HL-60/S4 treated with phorbol 12-myristate 13-acetate at 8.2 ng/mL for 4 days and 3 days (cell line): Measurements from ENCODE around the gene CD9.
"Not testable (repeated sequence)": the region's sequence is repeated elsewhere in the genome, so short reads cannot be mapped to it uniquely, and the experiment has no call there.

ENCODE experiments used
- in situ Hi-C: fragments of 300-500 bp; cut with MboI; formaldehyde crosslinking; loops from 2 replicates; pipeline ENCODE4 v1.15.0; 2022; ENCODE audit warnings: low sequenced_read_pairs

The CD9 gene

DNA sequence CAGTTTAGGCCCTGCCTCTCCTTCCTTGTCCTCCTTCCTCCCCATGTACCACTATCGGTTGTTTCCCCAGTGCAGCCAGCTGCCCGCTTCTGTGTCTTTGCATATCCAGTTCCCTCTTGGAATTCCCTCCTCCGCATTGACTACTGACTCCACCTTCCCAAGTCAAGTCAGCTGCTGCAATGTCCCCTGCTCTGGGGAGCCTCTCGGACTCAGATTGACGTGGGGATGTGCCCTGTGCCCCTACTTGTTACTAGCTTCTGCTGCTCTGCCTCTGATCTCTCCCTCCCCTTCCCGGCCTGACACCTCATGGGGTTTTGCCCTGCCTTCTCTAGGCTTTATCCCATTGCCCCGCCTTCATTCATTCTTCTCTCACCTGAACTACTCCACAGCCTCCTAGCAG lies 2.1 kb upstream of the CD9 start:
- in situ Hi-C loops: loop anchor here (10.0 kb wide), 1 partner anchor 77 kb away; no protein-coding TSS in a partner anchor

DNA sequence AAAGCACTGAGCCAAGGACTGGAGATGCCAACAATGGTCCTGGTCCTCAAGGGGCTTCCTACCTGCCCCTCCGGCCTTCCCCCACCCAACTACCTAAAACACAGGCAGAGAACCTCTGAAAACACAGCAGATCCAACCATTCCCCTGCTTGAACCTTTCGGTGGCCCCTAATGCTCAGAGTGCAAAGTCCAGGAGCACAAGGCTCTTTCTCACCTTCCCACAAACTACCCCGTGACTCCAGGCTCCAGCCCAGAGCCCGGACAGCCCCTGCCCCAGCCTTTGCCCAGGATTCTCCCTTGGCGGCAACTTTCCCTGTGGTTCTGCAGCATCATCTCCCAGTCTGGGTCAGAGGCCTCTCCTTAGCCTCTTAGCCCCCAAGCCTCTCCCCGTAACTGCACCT lies 1.6 kb upstream of the CD9 start:
- in situ Hi-C loops: loop anchor here (10.0 kb wide), 1 partner anchor 76 kb away; no protein-coding TSS in a partner anchor

DNA sequence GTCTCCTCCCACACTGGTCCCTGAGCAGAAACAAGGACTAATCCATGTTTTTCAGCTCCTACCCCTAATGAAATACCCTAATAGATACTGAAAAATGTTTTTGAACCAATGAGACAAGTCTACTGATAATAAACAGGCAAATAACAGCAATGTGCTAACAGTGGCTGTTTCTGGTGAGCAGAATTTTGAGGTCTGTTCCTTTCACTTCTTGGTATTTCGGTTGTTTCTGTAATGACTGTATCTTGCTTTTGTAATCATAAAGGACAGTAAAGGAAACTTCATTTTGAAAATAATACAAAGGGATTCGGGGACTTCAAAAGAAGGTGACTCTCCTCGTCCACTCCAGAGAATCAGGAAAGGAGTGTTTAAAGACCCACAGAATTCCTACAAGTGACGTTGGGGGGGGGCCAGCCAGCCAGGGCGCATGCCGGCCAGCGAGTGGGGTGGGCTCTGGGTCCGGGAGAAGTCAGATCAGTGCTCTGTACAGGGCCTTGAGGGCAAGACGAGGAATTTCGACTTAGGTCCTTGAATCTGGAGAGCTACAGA lies 1.1 kb upstream of the CD9 start:
- in situ Hi-C loops: loop anchor here (10.0 kb wide), 1 partner anchor 76 kb away; no protein-coding TSS in a partner anchor

DNA sequence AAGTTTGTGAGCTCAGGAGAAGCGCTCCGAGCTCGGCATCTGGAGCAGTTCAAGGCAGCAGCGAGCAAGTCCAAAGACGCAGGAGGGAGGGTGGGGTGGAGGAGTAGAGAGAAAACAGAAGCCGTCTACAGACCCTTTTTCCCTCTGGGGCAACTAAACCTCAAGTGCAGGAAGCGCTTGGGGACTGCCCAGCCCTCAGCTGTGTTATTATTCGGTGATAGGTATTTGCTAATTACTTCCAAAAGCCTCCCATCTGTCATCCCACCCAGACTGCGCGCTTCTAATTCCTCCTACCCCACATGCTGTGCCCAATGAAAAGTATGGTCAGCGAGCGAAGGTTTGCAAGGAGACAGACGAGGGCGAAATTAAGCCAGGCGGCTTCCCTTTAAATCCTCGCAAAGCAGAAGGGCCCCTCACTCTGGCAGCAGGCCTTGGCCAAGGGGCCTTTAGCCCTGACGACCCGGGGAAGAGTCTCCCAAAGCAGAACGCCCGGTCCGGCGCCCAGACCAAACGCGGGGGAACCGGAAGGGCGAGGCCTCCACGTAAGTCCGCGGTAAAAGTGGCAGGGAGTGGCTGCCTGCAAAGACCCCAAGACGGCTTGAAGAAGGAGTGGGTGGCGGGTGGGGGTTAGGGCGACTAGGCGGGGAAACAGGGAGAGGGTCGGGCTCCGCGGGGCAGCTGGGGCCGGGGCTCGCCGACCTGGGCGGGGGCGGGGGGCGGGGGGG lies 507 bp upstream of the CD9 start:
- in situ Hi-C loops: loop anchor here (10.0 kb wide), 1 partner anchor 75 kb away; no protein-coding TSS in a partner anchor

DNA sequence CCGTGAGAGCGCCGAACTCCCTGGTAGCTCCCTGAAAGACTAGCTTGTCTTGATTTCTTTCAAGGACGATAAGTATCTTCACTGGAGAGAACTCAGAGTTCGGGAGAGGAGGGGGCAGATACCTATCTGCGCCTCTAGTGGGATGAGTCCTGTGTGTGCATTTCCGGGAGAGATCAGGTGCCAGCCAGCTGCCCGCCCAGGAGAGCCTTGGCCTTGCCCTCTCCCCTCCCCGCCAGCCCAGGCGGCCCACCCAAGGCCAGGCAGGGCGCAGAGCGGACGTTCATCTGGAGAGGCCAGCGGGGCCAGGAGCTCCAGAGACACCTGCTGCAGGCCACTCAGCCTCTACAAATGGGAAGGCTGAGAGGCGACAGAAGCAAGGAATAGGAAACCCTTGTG lies 1.0 kb downstream of the CD9 start:
- in situ Hi-C loops: no loop called here

DNA sequence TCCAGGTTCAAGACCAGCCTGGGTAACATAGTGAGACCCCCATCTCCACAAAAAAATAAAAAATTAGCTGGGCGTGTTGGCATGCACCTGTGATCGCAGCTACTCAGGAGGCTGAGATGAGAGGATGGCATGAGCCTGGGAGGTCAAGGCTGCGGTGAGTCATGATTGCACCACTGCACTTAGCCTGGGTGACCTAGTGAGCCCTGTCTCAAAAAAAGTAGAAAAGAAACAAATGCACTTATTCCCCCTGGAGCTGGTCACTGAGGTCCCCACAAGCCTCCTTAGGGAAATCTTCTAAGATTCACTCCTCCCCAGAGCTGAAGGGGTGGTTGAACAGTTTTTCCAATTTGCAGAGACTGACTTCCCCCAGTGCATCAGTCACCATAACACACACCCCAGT lies 1.6 kb downstream of the CD9 start:
- in situ Hi-C loops: no loop called here

DNA sequence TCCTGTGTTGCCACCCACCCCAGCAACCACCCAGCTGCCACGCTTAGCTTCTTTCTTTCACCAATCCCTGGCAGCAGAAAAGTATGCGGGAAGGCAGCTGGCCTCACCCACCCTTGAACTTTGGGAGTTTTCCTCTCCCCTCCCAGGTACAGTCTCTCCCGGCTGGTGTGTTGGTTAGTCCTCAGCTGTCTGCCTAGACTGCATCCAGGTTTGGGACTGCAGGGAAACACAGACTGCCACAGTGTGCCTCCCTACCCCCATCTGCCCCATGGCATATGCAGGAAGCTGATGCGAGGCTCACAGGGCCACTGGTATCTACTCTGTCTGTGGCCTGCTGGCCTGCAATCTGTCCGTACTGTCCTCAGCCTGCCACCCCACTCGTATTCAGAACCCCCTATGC lies 2.1 kb downstream of the CD9 start:
- in situ Hi-C loops: no loop called here

DNA sequence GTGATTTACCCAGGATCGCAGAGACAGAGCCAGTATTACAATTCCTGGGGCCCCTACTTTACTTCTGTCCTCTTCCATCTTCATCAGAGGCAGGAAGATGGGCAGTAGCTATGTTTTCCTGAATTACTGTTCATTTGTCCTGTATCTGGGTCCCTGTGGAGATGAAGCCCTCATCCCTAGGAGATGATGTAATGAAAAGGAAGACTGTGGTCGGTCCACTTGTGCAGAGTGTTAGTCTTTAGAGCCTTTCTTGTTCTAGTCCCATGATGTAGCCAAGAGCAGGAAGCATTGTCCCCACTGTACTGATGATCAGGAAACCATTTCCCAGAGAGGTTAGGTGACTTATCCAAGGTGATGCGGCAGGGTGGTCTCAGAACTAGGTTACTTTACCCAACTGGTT lies 2.6 kb downstream of the CD9 start:
- in situ Hi-C loops: no loop called here

DNA sequence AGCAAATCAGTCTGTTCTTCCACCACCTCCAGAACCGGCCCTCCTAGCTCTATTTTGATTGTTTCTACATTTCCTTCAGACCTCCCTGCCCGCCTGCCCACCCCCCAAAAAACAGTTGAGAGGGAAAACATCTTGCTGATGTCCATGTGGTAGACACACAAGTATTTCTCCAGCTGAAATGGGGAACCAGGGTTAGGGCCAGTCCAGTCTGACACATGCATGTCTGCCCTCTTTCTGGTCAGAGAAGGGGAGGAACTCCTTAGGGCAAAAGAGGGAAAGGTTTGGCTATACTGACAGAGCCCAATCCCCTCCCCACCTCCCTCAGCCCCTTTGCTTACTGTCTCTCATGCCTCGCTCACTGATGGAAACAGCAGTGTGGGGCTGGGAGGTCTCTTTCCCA lies 3.4 kb downstream of the CD9 start:
- in situ Hi-C loops: no loop called here

DNA sequence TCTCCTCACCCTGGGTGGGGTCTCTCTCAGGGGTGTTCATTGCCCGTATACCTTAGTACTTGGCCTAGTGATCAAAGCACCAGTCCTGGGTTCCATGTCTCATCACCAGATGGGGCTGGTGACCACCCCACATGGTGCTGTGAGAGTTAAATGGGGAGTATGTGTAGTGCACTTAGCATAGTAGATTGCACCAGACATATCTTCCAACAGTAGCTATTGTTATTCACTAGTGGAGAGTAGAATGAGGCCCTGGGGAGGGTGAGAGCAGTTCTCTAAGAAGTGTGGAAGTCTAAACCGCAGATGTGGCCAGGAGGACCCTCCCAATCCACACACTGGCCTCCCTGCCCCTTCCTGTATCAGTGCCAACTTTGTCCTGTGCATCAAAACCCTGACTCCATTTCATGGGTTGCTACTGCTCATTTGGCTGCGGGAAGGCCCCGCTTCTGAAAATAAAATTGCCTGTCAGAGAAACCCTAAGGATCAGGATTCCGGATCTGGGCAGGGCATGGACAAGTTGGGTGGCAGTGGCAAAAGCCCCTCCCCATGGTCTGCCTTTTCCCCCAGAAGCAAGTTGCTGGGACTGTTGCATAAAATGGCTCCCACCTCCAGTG lies 4.4 kb downstream of the CD9 start:
- in situ Hi-C loops: no loop called here

DNA sequence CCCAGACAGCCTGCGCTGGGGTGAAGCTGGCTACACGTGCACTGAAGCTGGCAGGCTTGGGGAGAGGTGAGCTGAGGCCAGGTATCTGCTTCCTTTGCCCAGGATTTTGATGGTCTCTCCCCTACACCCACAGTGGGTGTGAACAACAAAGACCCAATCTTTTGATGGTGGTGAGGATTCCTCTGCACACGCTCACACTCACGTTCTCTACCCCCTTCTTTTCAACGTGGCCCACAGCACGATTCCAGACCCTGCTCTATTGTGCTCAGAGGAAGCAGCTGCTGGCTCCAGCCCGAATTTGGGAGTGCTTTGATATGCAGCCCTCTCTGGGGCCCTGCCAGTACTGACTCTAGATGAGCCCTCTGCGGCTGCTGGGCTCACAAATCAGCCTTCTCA lies 4.9 kb downstream of the CD9 start:
- in situ Hi-C loops: no loop called here

DNA sequence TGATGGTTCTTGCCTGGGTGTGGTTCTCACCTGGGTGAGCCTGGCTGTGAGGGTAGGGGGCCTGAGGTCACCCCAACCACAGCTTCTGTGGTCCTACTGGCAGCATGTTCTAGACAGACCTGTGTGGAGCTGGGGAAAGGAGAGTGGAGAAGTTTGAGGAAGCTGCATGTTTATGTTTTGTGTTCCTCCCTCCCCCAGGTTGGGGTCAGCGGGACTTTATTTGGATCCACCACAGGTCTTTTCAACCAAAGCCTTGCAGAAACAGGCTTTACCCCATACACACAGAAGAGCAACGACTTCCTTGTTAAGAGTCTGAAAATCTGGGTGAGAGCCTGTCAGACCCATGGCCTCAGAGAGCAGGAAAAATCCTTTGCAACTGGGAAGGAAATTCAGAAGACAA lies 5.6 kb downstream of the CD9 start:
- in situ Hi-C loops: no loop called here

DNA sequence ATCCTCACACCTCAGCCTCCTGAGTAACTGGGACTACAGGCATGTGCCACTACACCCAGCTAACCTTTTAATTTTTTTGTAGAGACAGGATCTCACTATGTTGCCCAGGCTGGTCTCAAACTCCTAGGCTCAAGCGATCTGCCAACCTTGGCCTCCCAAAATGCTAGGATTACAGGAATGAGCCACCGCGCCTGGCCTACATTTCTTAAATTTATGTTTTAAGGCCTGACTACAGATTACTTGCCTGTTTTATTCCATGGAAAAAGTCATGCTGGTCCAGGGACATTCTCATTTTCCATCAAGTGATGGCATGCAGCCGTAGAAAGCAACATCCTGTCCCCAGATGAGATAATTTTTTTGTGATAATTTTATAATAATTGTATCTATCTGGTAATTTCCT lies 6.1 kb downstream of the CD9 start:
- in situ Hi-C loops: no loop called here

DNA sequence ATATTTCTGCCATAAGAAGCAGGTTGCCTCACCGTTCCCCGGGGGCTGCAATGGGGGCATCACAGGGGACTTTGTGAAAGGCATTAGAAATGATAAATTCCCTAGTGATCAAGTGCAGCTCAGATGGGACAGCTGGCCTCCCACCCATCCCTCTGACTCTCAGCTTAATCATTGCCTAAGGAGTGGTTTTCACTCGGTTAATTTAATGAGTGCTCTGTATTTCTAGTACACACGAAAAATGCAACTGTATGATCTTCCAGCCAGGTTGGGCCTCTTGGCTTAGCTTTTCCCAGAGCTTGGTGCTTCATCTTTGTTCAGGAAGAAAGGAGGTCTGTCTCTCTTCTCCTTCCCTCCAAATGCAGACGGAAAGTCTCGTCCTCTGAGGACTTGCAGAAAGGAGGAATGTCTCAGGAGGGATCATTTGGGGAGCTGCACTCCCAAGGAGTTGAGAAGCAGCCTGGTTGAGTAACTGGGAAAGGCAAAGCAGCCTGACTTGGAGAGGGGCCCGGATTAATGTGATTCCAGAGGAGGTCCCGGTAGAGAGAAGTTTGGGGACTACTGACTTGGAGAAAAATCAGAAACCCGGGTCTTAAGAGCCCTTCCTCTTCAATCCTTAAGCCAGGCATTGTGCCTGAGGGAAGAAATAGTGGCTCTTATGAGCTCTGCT lies 7.2 kb downstream of the CD9 start:
- in situ Hi-C loops: no loop called here

DNA sequence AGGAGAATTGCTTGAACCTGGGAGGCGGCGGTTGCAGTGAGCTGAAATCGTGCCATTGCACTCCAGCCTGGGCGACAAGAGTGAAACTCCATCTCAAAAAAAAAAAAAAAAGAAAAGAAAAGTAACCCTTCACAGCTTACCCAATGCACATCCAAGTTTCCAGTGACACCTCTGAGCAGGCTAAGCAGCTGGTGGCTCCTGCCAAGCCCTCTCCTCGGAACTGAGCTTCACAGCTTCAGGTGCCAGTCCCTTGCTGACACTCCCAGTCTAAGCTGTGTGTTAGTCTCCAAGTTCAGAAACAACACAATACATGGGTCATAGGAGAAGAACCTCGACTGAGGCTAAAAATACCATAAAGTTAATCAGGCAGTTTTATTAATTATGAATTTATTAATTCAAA lies 7.9 kb downstream of the CD9 start:
- in situ Hi-C loops: no loop called here

DNA sequence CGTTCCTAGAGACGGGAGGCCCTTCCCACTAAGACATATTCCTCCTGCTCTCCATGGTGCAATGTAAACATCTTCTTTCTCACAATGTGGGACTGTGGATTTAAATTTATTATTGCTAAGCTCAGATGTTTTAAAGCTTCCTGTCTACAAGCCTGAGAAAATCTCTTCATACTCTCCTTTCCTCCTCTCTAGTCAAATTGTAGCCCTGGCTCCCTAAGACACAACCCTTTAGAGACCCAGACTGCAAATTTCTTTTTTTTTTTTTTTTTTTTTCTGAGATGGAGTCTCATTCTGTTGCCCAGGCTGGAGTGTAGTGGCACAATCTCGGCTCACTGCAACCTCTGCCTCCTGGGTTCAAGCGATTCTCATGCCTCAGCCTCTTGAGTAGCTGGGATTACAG lies 9.2 kb downstream of the CD9 start:
- in situ Hi-C loops: not testable (repeated sequence)

DNA sequence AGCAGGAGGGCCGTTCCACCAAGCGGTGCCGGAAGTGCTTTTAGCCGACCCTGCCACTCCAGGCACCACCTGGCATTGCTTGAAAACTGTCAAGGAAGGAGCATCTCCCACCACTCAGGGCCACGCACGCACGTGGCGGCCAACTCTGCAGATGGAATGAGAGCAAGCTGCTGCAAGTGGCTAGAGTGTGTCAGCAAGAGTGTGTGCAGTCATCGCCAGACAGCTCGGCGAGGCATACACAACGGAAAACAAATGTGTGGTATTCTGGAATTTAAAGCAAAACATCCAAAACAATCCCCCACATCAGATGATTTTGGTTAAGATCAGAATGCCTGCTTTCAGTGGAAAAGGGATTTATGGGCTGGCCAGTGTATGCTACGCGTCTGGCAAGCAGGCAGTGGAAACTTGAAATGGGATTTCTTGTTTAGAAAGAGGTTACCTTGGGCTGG lies 11.2 kb downstream of the CD9 start:
- in situ Hi-C loops: no loop called here

DNA sequence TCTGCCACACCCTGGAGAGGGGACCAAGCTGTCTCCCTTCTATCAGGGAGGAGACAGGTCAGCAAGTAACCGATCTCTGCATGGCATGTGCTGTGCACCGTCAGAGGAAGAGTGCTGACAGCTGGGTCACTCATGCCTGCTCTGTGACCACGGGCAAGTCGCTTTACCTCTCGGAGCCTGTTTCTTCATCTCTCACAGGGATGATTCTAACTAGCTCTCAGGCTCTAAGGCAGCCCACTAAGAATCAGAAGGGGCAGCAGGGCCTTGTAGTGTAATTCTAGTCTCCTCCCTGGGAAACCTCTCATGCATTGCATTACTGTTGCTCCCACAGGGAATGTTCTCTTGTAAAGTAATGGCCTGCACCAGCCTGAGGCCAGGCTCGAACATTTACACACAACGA lies 11.9 kb downstream of the CD9 start:
- in situ Hi-C loops: no loop called here

DNA sequence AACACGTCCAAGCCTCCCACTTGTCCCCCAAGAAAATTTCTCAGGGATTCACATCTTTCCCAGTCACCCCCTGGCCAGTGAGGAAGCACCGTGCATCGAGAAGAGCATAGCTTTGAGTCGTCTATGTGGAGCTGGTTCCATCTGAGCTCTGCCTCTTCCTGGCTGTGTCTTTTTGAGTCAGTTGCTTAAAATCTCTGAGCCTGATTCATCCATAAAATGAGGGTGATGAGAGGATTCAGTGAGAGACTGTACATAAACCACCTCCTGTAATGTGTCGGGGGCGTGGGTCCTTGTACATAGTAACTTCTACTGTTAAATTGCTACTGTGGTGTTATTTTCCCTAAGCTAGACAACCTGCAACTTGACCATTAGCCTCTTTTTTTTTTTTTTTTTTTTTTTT lies 13.8 kb downstream of the CD9 start:
- in situ Hi-C loops: no loop called here

DNA sequence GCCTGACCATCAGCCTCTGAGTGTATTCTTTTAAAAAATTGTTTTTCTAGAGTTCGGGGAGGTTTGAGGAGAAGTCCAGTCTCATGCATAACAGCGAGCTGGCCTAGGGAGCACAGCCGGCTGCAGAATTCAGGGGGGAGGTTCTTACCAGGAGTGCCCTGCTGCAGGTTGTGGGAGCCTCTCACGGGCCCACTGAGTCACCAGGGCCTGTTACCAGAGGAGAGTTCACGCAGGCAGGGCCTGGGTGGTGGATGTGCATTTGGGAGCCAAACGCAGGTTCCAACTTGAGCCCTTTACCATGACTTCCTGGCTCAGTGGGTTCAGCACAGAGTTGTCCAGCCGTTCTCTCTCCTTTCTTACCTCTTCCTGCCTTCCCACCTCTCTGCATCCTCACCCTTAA lies 14.4 kb downstream of the CD9 start:
- in situ Hi-C loops: no loop called here

DNA sequence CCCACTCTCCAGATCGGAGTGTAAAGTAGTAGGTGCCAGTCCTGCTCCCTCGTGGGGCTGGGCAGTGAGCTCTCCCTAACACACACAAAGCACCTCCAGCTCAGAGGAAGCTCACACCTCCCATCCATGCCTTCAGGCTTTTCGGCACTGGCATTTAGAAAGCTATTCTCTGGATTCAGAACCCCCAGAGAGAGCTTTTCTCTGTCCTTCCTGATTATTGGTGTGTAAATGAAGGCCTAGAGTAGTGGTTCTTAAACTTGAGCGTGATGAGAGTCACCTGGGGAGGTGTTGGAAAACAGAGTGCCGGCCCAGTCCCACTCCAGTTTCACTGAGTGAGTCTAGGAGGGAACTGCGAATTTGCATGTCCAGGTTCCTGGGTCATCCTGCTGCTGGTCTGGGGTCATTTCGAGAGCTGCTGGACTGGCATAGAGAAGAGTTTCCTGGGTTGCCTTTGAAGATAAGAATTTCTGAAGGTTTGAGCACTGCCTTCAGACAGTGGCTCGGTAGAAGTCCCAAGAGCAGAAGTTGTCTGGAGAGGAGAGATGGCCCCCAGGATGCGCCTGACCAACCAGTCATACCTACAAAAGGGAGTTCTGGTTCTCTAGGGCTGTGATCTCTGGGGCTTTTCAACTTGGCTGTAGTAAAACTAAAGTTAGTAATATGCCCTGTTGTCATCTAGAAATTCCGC lies 15.1 kb downstream of the CD9 start:
- in situ Hi-C loops: no loop called here
